T-helper 2 cell treated with Interferon-gamma antibody and Interleukin-4, amounts not matched to agents 100 ng/mL and 5 ng/mL, for 36 hours (primary cell): ENCODE measurements around the gene WASHC3. TPM values are rescaled to one million over a fixed set of nuclear protein-coding genes. Genes with fewer than 3 reads are reported as not detected.
"Not testable (repeated sequence)": the region's sequence is repeated elsewhere in the genome, so short reads cannot be mapped to it uniquely, and the experiment has no call there.

Experiments
- intact Hi-C: fragments of 100-400 bp; cut with micrococcal nuclease; formaldehyde crosslinking; loops from one replicate; pipeline ENCODE4 v1.15.1; 2023
- total RNA-seq: library from RNA; stranded (reverse); gene quantifications from 2 replicates; pipeline ENCODE4 v1.2.3, GENCODE V29; 2022

The WASHC3 gene
- total RNA-seq, 1 donor from 2014 or later: 53.3 TPM

DNA sequence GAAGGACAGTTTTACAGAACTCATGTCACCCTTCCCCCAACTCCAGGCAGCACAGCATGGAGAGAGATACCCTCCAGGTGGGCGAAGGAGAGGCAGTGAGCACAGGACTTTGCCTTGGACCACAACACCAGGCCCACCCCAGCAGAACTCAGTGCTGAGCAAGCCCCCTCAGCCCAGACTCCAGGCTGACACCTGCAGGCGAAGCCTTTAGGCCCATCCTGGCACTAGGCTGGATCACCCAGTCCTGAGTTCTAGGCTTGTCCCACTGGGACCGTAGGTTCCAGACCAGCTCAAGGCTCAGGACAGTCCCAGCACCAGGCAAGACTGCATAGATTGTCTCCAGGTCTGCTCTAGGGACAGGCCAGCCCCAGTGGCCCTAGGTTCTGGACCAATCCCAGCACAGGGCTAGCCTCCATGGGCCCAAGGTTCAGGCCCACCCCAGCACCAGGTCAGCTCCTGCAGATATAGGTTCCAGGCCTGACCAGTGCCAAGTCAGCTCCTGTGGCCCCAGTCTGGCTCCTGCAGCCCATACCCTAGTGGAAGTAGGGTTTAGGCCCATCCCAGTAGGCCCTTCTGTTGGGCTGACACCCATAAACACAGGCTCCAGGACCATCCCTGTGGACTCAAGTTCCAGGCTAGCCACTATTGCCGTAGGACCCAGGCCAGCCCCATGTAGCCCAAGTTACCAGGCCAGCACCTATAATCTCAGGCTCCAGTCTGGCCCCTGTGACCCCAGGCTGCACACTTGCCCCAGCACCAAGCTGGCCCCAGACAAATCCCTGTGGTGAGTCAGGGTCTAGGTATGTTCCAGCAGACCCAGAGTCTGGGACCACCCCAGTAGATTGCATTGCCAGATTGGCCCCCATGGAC lies 9.4 kb downstream of the WASHC3 start:
- intact Hi-C loops: no loop called here

DNA sequence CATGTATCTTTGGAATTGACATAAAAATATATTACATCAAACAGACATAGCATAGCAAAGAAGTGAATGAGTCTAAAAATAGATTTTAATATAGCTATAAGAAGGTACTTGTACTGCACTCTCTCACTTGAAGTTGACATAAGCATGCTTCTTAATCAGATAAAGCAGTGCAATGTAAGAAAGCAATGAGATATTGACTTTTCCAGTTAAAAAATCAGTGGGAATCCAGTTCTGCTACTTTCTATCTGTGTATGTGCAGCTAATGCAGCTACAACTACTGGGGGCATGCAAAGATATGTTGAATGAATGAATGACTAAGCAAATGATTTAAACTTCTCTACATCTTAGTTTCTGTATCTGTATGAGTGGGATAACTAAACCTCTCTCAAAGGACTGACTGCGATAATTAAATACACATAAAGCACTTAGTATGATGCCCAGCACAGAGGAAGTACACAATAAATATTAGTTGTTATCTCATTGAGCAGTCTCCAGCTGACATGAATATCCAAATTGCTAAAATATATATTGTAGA lies 10.3 kb downstream of the WASHC3 start:
- intact Hi-C loops: no loop called here

- intact Hi-C loops: no loop called here
Observed at GRCh38 chr12:102050660-102051430, 10.9 kb downstream of the WASHC3 start.

GRCh38 chr12:102043928-102044327 lies 17.9 kb downstream of the WASHC3 start:
- intact Hi-C loops: loop anchor here (1.0 kb wide), 1 partner anchor 15 kb away; no protein-coding TSS in a partner anchor

DNA sequence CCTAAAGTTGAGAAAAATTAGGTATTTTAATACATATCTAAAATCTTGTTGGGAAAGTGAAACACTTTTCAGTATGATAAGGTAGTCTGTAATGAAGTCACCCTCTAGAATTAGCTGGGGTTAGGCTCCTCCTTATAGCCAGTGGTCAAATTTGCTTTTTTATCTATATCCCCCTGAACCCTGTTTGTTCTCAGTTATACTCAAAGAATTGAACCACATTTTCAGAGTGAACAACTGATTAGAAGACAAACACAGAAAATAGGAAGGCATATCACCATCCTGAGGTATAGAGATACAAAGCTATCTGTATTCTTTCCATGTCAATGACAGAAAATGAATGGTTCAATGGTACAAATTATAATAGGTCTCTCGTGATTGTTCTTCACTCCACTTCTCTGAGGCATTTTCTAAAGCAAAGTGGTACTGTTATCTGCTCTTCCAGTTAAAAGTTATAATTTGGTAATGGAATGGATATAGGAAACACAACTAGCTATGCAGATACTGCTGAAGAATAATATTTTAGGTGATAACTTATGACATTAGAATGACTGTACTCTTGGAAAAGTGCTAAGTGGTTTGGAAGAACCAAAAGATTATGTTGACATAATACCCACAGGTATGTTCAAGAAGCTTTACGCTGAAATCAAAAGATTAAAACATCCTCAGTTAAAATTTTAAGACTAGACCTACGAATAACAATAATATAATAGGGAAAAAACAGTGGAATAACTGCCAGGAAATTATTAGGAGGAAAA lies 27.6 kb downstream of the WASHC3 start:
- intact Hi-C loops: no loop called here

DNA sequence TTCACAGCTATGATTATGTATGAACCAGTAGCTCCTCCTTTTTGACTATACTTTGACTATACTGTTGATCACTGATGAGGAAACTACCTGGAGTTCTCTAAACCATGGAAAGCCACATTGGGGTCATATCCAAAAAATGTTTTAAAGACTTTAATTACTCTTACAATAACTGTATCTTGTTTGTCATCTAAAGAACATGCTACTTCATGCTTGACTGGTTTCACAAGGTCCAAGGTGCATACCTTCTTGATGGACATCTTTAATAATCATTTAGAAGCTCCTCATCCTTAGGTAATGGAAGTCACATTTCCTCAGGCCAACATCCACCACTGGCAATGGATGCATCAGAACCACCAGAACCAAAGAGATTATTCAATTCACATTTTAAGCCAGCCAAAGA lies 29.9 kb downstream of the WASHC3 start:
- intact Hi-C loops: no loop called here

GRCh38 chr12:102029141-102029540 lies 32.6 kb downstream of the WASHC3 start:
- intact Hi-C loops: no loop called here

GRCh38 chr12:102026728-102027127 lies 35.1 kb downstream of the WASHC3 start:
- intact Hi-C loops: no loop called here

DNA sequence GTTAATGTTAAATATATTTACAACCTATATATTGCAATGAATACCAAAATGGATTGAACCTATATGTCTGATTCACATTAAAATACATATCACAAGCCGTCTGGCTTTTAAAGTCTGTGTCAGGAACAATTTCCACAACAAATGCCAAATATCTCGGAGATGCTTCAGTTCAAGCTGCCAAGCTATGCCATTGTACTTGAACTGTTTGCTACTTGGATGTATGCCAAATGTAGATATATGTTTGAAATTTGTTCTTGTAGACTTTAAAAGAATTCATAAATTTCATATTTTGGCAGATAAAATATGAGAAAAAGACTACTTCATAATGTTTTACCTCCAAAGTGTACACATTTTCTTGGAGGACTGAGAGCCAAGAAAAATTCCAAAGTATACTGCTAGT lies 37.0 kb downstream of the WASHC3 start:
- intact Hi-C loops: no loop called here

- intact Hi-C loops: no loop called here
Observed at GRCh38 chr12:102023343-102023930, 38.4 kb downstream of the WASHC3 start.

- intact Hi-C loops: no loop called here
Observed at GRCh38 chr12:102022286-102022685, 39.5 kb downstream of the WASHC3 start.

GRCh38 chr12:102021540-102022246 lies 40.1 kb downstream of the WASHC3 start:
- intact Hi-C loops: no loop called here

- intact Hi-C loops: not testable (repeated sequence)
Observed at GRCh38 chr12:102018607-102019006, 43.2 kb downstream of the WASHC3 start.

- intact Hi-C loops: no loop called here
Observed at GRCh38 chr12:102016472-102016871, 45.3 kb downstream of the WASHC3 start.

GRCh38 chr12:102010265-102010994 lies 51.4 kb downstream of the WASHC3 start:
- intact Hi-C loops: no loop called here

- intact Hi-C loops: no loop called here
Observed at GRCh38 chr12:102009796-102010195, 52.0 kb downstream of the WASHC3 start.

GRCh38 chr12:102008615-102009126 lies 53.1 kb downstream of the WASHC3 start:
- intact Hi-C loops: no loop called here

DNA sequence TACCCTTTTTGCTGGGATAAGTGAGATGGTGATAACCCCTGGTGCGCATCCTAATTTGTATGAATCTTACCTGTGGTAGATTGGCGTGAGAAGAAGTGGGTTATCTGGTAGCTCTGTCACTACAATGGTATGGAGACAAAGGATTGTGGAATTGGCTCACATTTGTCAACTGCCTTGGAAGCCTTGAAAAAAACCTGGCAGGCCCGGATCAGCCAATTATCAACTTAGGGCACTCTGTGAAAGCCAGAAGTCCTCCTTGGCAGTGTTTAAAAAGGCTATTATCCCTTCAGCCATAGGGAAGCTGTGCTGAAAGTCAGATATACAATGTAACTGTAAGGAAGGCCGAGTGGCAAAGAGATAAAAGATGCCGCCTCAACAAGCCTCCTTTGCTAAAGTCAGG lies 56.5 kb downstream of the WASHC3 start:
- intact Hi-C loops: no loop called here

- intact Hi-C loops: no loop called here
Observed at GRCh38 chr12:101997102-101997501, 64.7 kb downstream of the WASHC3 start.
